ENCODE results near the gene TIMM44. TPM values are rescaled to one million over a fixed set of nuclear protein-coding genes. Genes with fewer than 3 reads are reported as not detected.

Gene TIMM44
- total RNA-seq, 1 donor from 2014 or later: 96.1 TPM

DNA sequence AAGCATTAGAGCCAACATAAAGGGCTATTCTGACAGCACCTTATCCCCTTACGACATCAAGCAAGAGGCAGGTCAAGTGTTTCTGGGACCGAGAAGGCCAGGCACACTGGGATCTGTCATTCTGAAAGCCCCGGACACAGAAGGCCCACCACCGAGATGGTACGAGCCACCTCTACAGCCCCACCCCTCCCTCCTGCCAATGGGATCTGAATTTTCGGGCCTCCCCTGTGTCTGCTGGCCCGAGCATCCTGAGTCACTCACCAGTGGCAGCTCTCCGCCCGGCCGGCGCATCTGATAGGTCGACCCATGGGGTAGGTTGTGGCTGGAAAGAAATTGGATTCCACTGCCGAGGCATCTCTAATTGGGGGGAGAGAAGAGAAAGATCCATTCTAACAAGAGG, 2.6 kb downstream of the TIMM44 start:
- FAIRE-seq: no peak
- no peak for DNase-seq (ENCODE audit: low read depth)
- no peaks in the 10 kb centered on the region for H3K27me3 ChIP-seq (ENCODE audit: control insufficient read depth, insufficient read depth, low read length)
- peaks cover 22% of the 10 kb centered on the region for H3K36me3 ChIP-seq (ENCODE audit: control insufficient read depth, insufficient read depth, low read length)
- TF ChIP-seq, protein P1, sequence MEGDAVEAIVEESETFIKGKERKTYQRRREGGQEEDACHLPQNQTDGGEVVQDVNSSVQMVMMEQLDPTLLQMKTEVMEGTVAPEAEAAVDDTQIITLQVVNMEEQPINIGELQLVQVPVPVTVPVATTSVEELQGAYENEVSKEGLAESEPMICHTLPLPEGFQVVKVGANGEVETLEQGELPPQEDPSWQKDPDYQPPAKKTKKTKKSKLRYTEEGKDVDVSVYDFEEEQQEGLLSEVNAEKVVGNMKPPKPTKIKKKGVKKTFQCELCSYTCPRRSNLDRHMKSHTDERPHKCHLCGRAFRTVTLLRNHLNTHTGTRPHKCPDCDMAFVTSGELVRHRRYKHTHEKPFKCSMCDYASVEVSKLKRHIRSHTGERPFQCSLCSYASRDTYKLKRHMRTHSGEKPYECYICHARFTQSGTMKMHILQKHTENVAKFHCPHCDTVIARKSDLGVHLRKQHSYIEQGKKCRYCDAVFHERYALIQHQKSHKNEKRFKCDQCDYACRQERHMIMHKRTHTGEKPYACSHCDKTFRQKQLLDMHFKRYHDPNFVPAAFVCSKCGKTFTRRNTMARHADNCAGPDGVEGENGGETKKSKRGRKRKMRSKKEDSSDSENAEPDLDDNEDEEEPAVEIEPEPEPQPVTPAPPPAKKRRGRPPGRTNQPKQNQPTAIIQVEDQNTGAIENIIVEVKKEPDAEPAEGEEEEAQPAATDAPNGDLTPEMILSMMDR (IDR thresholded peaks at IDR 0.05; ENCODE audit: insufficient read depth, low read length, severe bottlenecking): no peak
- H3K4me3 ChIP-seq (ENCODE audit: low read depth, low read length): no peak overlapping the region

- TF ChIP-seq, protein P1 (IDR thresholded peaks at IDR 0.05; ENCODE audit: insufficient read depth, low read length, severe bottlenecking): no peak
- no peak for DNase-seq (ENCODE audit: low read depth)
- H3K36me3 ChIP-seq (ENCODE audit: control insufficient read depth, insufficient read depth, low read length): peaks cover 33% of the 10 kb centered on the region
These were observed 8.7 kb downstream of the TIMM44 start for GRCh38 chr19:7934766-7935165.

DNA sequence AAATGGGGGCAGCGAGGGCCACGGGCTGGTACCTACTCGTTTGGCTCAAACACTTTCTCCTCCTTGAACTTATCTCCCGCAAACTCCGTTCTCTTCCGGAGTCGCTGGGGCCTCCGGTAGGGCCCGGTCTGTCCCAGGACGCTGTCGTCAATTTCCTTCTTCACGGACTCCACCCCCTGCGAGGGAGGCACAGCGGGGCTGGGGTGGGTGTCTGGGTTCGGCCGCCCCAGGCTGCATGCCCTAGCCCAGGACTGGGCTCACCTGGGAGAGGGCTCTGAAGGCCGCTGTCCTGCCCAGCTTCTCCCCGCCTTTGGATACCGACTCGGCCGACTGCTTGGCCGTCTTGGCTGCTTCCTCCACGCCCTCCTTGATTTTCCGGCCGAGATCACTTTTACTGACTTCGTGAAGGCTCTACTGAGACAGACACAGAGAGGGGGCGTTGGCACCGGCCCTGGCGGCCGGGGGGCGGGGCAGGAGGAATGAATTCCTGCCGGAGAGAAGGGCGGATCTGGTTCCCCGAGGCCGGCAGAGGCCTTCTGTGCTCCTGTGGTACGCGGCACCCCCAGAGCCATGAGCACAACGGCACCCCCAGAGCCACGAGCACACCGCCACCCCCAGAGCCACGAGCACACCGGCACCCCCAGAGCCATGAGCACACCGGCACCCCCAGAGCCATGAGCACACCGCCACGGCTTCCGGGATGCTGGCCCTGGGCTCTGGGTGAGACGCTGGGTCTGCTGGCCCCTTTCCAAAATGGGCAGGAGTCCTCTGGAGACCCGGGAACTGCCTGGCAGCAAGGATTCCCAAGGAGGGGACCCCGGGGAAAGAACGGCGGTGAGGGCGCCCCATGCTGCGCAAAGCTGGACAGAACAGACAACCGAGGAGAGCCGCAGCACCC, 9.4 kb downstream of the TIMM44 start:
- Histone ChIP-seq H3K36me3 (ENCODE audit: control insufficient read depth, insufficient read depth, low read length) (peaks cover 33% of the 10 kb centered on the region), H3K27me3 (ENCODE audit: control insufficient read depth, insufficient read depth, low read length) (no peaks in the 10 kb centered on the region), H3K4me3 (ENCODE audit: low read depth, low read length) (no peak overlapping the region)
- DNase-seq (ENCODE audit: low read depth): no peak
- TF ChIP-seq, protein P1 (IDR thresholded peaks at IDR 0.05; ENCODE audit: insufficient read depth, low read length, severe bottlenecking): no peak
- FAIRE-seq: no peak

More at GRCh38 chr19:7934766-7935165, 8.7 kb downstream of the TIMM44 start:
- H3K27me3 ChIP-seq (ENCODE audit: control insufficient read depth, insufficient read depth, low read length): no peaks in the 10 kb centered on the region
- no peak for FAIRE-seq
- no peak overlapping the region for H3K4me3 ChIP-seq (ENCODE audit: low read depth, low read length)

GRCh38 chr19:7933411-7933810, 10.1 kb downstream of the TIMM44 start:
- peaks cover 31% of the 10 kb centered on the region for H3K36me3 ChIP-seq (ENCODE audit: control insufficient read depth, insufficient read depth, low read length)
- DNase-seq (ENCODE audit: low read depth) (no peak), FAIRE-seq (no peak)
- H3K27me3 ChIP-seq (ENCODE audit: control insufficient read depth, insufficient read depth, low read length): no peaks in the 10 kb centered on the region
- H3K4me3 ChIP-seq (ENCODE audit: low read depth, low read length): no peak overlapping the region
- TF ChIP-seq, protein P1 (IDR thresholded peaks at IDR 0.05; ENCODE audit: insufficient read depth, low read length, severe bottlenecking): peak; percentile 31

- FAIRE-seq: no peak
- TF ChIP-seq, protein P1 (IDR thresholded peaks at IDR 0.05; ENCODE audit: insufficient read depth, low read length, severe bottlenecking): no peak
- Histone ChIP-seq H3K36me3 (ENCODE audit: control insufficient read depth, insufficient read depth, low read length) (peaks cover 31% of the 10 kb centered on the region), H3K27me3 (ENCODE audit: control insufficient read depth, insufficient read depth, low read length) (no peaks in the 10 kb centered on the region), H3K4me3 (ENCODE audit: low read depth, low read length) (no peak overlapping the region)
- no peak for DNase-seq (ENCODE audit: low read depth)
These were observed 10.6 kb downstream of the TIMM44 start for GRCh38 chr19:7932930-7933300.
